GM19239 (cell line): ENCODE data around the gene SPAG9.
"Not testable (repeated sequence)": the region's sequence is repeated elsewhere in the genome, so short reads cannot be mapped to it uniquely, and the experiment has no call there.

Experiments
- DNase-seq: peaks from one replicate; pipeline ENCODE4 v3.0.0; 2011; ENCODE audit warnings: low spot score; ENCODE audit not compliant: insufficient read length
- FAIRE-seq: peaks from 2 replicates; lab custom pipeline; 2011; peaks lifted over from hg19 to GRCh38; lab: Jason Lieb, UNC

Gene SPAG9

DNA sequence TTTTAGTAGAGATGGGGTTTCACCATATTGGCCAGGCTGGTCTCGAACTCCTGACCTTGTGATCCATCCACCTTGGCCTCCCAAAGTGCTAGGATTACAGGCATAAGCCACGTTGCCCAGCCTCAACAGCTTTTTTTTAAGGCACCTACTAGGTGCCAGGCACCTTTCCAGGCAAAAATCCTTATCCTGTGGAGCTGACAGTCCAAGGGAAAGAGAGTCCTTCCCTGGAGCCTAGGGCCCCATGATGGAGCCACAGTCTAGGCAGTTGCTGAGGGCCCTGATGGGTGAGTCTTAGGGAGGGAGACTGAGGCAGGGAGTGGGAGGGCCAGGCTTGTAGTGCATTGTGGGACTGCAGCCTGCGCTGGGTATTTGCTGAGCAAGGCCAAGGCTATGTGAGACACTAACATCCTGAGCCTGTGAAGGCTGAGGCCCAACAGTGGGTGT, 174.9 kb downstream of the SPAG9 start:
- no peak for DNase-seq
- FAIRE-seq = no peak

DNA sequence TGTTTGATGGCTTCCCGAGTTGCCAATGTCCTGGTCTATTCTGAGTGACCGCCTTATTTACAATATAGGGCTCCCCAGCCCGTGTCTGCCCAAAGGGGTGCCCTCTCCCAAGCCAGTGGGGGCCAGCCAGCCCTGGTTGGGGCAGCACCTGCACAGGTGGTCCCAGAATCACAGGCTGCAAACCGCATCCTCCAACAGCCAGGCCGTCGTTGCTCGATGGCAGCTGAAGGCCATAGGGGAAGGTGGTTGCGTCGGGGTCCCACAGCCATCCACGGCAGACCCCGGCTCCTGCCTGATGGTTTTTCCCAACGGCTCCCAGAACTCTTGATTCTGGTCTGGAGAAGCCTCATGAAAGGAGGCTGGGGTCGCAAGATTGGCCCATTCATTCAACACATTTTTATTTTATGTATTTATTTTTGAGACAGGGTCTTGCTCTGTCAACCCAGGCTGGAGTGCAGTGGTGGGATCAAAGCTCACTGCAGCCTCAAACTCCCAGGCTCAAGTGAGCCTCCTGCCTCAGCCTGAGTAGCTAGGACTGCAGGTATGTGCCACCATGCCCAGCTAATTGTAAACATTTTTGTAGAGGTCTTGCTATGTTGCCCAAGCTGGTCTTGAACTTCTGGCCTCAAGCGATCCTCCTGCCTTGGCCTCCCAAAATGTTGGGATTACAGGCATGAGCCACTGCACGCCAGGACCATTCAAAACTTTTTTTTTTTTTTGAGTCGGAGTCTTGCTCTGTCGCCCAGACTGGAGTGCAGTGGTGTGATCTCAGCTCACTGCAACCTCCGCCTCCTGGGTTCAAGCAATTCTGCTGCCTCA, 175.6 kb downstream of the SPAG9 start:
- DNase-seq (no peak), FAIRE-seq (no peak)

DNA sequence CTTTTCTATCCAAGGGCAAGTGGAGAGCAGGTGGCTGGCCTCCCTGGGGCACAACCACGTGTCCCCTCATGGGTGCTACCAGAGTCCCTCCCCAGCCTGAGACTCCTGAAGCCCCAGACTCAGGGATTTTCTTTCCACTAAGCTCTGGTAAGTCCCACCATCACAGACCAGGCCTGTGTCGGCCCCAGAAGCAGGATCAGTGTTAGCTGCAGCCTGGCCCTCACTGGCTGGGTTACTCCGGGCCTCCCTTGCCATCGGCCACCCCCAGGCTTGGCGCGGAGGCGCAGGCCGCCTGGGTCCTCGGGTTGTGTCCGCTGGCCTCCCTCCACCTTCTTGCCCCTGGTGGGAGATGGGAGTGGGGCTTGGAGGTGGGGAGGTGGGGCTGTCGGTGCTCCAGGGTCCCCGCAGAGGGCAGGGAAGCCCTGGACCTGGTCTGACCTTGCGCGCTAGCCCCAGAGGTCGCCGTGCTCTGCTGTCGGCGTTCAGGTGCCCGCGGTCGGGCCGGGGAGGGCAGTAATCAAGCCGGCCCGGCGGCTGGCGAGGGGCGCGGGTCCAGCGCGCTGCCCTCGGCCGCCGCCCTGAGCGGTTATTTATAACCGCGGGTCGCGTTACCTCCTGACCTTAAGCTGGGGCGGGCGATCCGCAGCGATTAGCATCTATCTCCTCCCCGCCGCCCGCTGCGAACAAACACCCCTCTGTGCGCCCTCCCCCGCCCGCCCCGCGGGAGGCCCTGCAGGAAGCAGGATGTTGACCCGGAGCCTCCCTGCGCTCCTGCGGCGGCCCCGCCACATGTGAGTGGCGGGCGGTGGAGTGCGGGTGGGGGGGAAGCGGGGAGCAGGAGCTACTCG, 176.4 kb downstream of the SPAG9 start:
- DNase-seq (peak; percentile 46), FAIRE-seq (no peak)

DNA sequence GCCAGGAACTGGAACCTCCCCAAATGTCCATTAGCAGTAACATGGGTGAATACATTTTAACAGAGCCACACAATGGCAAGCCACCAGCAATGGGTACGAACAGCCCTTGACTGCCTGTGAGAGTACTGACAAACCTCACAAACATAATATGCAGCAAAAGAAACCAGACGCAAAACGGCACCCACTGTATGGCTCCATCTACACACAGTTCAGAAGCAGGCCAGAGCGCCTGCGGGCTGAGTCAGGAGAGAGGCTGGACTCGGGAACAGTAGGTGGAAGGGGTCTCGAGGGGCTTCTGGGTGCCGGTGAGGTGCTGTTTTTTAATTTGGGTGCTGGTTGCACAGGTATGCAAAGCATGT, 177.1 kb downstream of the SPAG9 start:
- no peak for FAIRE-seq
- no peak for DNase-seq

DNA sequence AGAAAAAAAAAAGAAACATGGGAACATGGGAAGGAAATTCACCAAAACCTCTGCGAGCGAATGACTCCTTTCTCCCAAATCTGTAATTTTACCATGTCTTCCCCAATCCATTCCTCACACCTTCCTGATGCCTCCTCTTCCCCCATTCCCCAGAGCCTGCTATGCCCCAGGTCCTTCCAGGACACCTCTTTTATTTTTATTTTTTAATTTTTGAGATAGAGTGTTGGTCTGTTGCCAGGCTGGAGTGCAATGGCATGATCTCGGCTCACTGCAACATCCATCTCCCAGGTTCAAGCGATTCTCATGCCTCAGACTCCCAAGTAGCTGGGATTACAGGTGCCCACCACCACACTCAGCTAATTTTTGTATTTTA, 179.0 kb downstream of the SPAG9 start:
- FAIRE-seq, DNase-seq: not testable (repeated sequence)

DNA sequence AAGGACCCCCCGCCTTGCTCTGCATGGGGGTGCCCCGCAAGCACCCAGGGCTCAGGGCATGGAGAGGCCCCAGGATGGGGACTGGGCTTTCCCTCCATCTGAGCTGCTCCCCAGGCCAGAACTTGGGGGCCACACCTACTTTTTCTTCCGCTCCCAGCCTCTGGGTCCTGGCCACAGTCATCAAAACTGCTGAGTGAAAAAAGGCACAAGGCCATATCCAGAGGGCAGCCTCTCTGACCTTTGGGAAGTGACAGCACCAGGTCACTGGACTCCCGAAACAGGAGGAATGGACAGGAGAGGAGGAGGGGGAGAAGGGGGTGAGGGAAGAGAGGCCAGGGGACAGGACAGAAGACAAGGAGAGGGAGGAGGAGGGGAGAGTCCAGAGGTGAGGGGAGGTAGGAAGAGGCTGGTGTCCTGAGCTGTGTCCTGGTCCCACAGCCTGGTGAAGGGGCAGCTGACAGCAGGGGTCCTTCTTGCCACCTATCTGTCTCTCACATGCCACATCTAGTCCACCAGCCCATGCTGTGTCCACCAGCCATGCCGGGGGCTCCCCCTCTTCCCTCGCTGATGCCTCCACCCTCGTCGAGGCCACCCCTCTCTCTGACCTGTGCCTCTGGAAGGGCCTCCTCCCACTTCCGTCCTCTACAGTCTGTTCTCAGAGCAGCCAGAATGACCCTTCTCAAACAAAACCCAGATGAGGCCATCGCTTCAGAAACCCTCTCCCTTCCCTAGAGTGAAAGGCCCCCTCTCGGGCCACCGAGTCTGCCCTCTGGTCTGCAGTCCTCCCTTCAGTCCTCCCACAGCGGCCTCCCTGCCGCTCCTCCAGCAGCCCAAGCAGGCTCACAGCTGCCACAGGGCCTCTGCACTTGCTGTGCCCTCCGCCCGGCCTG, 180.6 kb downstream of the SPAG9 start:
- FAIRE-seq (no peak), DNase-seq (no peak)

DNA sequence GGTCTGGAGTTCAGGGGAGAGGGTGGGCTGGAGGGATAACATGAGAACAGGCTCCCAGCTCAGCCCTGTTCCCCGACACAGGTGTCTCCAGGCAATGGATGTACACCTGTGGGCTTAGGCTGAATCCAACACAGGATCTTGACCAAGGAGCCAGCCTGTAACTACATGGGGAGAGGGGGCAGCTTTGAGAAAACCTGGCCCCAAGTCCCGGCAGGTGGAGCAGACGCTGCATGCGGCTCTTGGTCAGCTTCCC, 181.2 kb downstream of the SPAG9 start:
- FAIRE-seq (no peak), DNase-seq (no peak)

DNA sequence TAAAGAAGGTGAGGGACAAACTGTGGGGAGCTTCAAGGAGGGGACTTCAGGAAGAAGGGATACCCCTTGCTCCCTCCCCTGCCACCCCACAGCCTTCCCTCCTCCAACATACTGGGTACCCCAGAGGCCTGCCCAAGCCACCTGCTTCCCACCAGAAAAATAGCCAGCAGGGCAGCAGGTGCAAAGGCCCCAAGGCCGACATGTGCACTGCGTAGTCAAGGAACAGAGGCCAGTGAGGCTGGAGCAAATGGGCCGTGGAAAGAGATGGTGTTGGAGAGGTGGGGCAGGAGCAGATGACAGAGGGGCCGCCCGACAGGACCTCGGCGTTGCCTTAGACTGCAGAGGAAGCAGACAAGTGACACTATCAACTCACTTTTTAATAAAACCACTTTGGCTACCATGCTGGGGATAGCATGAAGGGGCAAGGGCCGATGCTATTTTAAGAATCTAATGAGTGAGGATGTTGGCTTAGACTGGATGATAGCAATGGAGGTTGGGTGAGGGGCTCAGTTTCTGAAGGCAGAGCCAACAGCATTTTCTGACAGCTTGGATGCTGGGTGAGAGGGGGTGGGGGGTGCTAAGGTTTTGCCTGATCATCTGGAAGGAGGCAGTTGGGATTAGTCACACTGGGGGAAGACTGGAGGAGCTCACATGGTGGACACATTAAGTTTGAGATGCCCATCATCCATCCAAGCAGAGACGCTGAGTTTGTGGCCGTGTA, 181.7 kb downstream of the SPAG9 start:
- no peak for FAIRE-seq
- no peak for DNase-seq

DNA sequence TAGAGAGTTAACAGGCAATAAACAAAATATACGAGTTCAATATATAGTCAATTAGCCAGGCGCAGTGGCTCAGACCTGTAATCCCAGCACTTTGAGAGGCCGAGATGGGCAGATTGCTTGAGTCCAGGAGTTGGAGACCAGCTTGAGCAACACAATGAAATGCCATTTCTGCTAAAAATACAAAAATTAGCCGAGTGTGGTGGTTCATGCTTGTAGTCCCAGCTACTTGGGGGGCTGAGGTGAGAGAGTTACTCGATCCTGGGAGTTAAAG, 184.7 kb downstream of the SPAG9 start:
- FAIRE-seq (no peak), DNase-seq (no peak)

DNA sequence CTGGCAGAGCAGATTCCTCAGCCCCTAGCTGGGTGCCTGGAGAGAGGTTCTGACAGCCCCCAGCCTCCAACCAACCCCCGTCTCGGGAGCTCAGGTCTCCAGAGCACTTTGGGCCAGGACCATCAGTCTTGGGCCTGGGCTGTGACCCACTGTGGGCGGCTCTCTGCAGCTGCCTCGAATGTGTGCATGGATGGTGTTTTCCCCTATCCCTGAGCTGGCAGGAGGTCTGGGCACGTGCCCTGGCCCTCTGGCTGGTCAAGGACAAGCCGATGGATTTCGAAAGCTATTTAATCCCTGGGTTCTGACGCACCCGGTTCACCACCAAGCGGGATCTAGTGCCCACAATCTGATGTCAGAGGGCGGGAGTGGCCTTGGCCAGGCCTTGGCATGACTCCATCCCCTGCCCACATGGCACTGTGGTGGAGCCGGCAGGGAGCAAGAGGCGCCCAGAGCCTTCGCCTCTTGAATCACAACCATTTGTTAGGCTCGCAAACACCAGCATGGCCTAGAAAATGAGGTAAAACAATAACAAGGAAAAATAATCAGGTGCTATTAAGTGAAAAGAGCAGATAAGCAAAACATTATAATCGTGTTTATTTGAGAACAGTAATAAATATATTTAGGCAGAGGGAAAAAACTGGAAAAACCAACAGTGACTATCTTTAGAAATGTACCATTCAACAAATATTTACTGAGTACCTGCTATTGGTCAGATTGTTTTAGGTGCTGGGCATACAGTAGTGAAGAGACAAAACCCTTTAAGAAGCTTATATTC, 185.3 kb downstream of the SPAG9 start:
- FAIRE-seq = no peak
- DNase-seq = no peak

DNA sequence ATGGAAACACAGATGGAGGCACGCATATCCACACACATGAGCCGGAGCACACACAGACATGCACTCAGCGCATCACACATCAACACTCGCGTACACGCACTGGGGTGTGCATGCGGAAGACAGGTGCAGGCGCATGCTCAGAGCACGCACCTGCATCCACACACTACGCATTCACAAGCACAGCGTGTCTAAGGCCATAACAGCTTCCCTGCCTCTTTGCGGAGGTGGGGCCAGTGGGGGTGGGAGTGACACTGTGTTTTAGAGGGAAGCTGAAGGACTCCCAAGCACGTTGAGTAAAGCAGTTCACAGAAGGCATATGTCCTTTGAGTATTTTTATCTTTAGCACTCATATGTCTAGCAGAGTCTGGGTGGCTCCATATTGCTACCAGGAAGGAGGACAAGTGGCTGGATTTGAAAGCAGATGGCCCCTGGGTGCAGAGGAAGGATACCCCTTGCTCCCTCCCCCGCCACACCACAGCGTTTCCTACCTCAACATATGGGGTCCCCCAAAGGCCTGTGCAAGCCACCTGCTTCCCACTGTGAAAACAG, 185.9 kb downstream of the SPAG9 start:
- no peak for FAIRE-seq

DNA sequence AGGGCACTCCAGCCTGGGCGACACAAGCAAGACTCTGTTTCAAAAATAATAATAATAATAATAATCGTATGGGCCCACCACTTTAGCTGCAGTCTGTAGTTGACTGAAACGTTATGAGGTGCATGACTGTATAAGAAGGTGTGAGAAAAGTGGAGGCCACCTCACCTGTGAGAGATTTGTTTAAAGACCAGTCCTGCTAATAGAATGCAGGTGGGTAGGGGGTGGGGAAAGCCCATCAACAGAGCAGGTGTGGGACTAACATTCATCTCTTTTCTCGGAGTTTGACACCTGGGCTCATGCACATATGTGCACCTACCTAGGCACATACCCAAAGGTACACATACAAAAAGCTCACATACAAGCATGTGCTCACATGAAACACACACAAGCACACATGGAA, 186.5 kb downstream of the SPAG9 start:
- DNase-seq (no peak), FAIRE-seq (no peak)

More for the DNA sequence above, 185.9 kb downstream of the SPAG9 start:
- no peak for DNase-seq

DNA sequence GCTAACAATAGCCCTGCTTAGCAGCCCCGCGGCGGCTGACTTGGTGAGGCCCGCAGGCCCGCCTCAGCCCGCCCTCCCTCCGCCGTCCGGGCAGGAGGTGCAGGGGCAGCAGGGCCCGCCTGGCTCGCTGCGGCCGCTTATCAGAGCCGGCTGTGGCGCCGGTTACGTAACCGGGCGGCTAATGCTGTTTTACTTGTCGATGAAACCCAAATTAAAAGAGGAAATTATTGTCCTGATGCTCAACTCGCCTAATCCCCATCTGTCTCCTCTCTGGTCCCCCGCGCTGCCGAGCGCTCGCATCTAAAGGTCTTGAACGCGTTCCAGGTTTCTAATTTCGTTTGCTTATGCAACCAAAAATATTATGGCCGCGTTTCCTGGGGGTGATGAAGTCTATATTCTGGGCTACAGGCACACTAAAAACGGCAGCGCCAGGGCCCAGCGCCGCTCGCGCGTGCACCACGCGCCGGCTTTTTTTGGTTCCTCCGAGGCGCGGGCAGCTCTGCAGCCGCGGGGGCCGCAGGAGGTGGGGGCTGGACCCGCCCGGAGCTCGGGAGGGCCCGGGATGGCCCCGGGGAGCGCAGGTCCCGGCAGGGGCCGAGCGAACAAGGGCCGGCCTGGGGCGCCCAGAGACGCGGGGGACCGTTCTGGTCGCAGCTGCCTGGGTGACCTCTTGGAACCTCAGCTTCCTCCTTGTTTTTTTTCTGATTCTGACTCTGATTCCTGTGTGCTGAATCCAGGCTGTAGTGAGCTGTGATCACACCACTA, 189.3 kb downstream of the SPAG9 start:
- DNase-seq (no peak), FAIRE-seq (no peak)

DNA sequence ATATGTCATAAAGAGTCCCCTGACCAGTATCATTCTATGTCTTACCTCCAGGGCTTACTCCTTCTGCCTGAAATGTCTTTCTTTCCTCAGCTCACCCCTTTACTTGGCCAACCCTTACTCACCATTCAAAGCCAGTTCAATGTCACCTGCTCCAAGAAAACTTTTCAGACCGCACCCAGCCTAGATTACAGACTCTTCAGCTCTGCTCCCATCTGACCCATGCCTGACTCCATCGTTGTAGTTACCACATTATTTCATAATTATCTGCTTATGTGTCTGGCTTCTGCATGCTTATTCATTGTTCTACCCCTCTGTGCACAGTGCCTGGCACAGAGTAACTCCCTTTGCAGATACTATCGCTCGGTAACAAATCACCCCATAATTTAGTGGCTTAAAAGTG, 192.0 kb downstream of the SPAG9 start:
- DNase-seq (no peak), FAIRE-seq (no peak)

DNA sequence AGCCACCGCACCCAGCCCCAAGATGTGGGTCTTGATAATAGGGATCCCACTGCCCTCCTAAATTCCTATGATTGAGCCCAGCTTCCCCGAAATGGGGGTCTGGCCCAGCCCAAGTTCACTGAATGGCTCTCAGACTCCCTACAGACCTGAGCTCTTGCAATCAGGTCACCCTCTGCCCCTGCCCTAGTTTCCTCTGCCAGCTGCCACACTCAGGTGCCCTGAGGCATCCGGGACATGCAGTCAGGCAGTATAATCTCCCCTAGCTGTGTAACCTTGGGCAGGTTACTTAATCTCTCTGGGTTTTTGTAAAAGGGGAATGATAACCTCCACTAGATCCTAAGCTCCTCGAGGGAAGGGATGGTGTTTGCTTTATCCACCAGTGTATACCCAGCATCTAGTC, 193.4 kb downstream of the SPAG9 start:
- DNase-seq = no peak
- FAIRE-seq = no peak

DNA sequence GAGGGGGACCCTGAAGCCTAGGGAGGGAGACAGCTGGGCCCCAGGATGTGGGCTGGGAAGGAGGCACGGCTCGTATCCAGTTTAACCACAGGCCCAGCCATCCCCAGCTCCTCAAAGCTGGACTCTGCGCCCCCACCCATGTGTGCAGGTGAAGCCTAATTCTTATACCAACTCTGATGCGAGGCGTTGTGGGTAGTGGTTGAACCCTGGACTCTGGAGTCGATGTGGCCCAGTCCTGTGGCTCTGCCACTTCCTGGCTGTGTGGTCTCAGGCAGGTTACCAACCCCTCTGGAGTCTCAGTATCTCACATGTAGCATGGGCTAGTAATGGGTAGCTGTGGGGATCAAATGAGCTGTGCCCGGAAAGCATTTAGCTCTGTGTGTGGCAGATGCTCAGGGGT, 194.1 kb downstream of the SPAG9 start:
- FAIRE-seq (no peak), DNase-seq (no peak)

DNA sequence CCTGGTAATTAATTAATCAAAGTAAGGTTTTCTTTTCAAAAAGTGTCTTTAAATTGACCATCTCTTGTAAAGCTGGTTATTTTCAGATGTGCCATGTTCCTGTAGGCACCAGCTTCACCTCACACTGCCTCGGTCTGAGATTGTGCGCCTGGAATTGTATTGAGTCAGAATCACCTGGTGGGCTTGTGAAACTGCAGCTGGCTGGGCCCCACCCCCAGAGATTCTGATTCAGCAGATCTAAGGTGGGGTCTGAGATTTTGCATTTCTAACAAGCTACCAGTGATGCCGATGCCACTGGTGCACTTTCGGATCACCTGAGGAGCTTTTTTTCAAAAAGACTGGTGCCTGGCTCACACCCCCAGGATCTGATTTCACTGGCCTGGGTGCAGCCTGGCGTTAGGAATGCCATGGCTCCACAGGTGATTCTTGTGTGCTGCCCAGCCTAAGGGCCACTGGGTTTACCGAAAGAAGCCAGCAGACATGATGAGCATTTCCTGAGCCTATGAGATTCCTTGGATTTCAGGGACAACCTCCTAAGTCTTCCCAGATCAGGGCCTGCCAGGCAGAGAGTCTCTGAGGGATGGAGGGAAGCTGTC, 195.3 kb downstream of the SPAG9 start:
- no peak for FAIRE-seq
- no peak for DNase-seq

DNA sequence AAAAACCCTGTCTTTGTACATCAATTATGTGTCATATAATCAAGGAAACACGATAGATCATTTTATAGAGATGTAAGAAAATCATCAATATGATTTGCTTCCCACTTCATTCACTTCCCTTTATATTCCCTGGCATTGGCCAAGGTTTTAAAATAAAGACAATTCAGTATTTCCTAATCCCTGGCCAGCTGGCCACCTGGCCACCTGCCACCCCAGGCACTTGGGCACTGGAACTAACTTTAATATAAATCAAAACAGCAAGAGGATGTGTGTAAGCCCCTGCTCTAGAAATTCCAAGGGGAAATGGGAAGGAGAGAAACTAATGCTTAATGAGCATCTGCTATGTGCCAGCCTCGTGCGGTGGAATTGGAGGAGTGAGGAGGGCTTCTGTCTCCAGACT, 195.9 kb downstream of the SPAG9 start:
- FAIRE-seq = no peak
- DNase-seq = no peak
